OCI-LY3 (cell line): Measurements from ENCODE around the gene ANKRD13A.

Experiments
- H2AFZ ChIP-seq: fragments of 200-600, 300-600 bp; shearing (Covaris generic); 2 replicates; pipeline ENCODE4 v1.6.0; 2014; ENCODE audit warnings: antibody characterized with exemption, low read depth, low read length
- H3K27ac ChIP-seq: fragments of 200-600, 300-600 bp; sonication (generic); 2 replicates; pipeline ENCODE4 v1.5.1; 2014; ENCODE audit warnings: mild to moderate bottlenecking, low read length, moderate library complexity, mixed read lengths
- H3K27me3 ChIP-seq: fragments of 200-600, 300-600 bp; sonication (generic); 2 replicates; pipeline ENCODE4 v1.6.1; 2014; ENCODE audit warnings: low read depth, low read length, mixed read lengths
- H3K36me3 ChIP-seq: fragments of 200-600, 300-600 bp; sonication (generic); replicated peaks from 2 replicates; pipeline ENCODE3; 2014; ENCODE audit warnings: low read depth, low read length, mixed read lengths
- H3K4me1 ChIP-seq: fragments of 300-600, 200-600 bp; sonication (generic); 2 replicates; pipeline ENCODE4 v1.6.1; 2014; ENCODE audit warnings: low read length, mixed read lengths
- H3K4me2 ChIP-seq: fragments of 200-600, 300-600 bp; sonication (generic); 2 replicates; pipeline ENCODE4 v1.6.1; 2014; ENCODE audit warnings: low read length, mixed read lengths
- H3K4me3 ChIP-seq: fragments of 300-600, 200-600 bp; sonication (generic); 2 replicates; pipeline ENCODE4 v1.5.1; 2014; ENCODE audit warnings: antibody characterized with exemption, mild to moderate bottlenecking, low read length, moderate library complexity
- H3K79me2 ChIP-seq: fragments of 300-600, 200-600 bp; shearing (Covaris generic); 2 replicates; pipeline ENCODE4 v1.6.1; 2014; ENCODE audit warnings: mild to moderate bottlenecking, low read length, mixed read lengths
- H3K9ac ChIP-seq: fragments of 300-600, 200-600 bp; shearing (Covaris generic); 2 replicates; pipeline ENCODE4 v1.6.0; 2014; ENCODE audit warnings: mild to moderate bottlenecking, low read length, moderate library complexity
- H3K9me3 ChIP-seq: fragments of 200-600, 300-600 bp; shearing (Covaris generic); 2 replicates; pipeline ENCODE4 v1.6.1; 2014; ENCODE audit warnings: low read length, mixed read lengths; ENCODE audit not compliant: insufficient read depth
- H4K20me1 ChIP-seq: fragments of 200-600, 300-600 bp; sonication (generic); 2 replicates; pipeline ENCODE4 v1.6.1; 2016; ENCODE audit warnings: low read length, mixed read lengths; ENCODE audit not compliant: insufficient read depth
- CTCF ChIP-seq: fragments of 200-600, 300-600 bp; sonication (generic); IDR thresholded peaks from 2 replicates; pipeline ENCODE4 v1.5.1; 2014; ENCODE audit warnings: antibody characterized with exemption, low read length, low read depth
- EZH2phosphoT487 ChIP-seq: fragments of 200-600 bp; shearing (Covaris generic); IDR thresholded peaks from 2 replicates; pipeline ENCODE4 v1.6.1; 2018; ENCODE audit warnings: antibody characterized with exemption, mixed run types, low read depth

ANKRD13A gene

GRCh38 chr12:110033888-110034287, 34.7 kb downstream of the ANKRD13A start:
- no peak for TF ChIP-seq EZH2phosphoT487
- no peak for TF ChIP-seq CTCF
- Histone ChIP-seq H3K27ac (no peak overlapping the region), H3K4me1 (peaks cover 6% of the 10 kb centered on the region; the same call in 1 of the 2 replicates), H3K27me3 (no peaks in the 10 kb centered on the region), H4K20me1 (peaks cover 14% of the 10 kb centered on the region), H3K79me2 (peaks cover 31% of the 10 kb centered on the region), H3K36me3 (peaks cover 78% of the 10 kb centered on the region), H3K4me3 (no peak overlapping the region), H3K9me3 (no peaks in the 10 kb centered on the region), H3K4me2 (no peak overlapping the region), H3K9ac (no peak overlapping the region), H2AFZ (no peak overlapping the region)

- Histone ChIP-seq H3K4me3 (no peak overlapping the region), H3K27ac (no peak overlapping the region), H3K36me3 (peaks cover 80% of the 10 kb centered on the region), H3K9me3 (no peaks in the 10 kb centered on the region), H4K20me1 (peaks cover 14% of the 10 kb centered on the region), H3K4me2 (no peak overlapping the region), H2AFZ (no peak overlapping the region), H3K27me3 (no peaks in the 10 kb centered on the region), H3K9ac (no peak overlapping the region), H3K4me1 (peaks cover 6% of the 10 kb centered on the region; the same call in 1 of the 2 replicates), H3K79me2 (peaks cover 27% of the 10 kb centered on the region)
- no peak for TF ChIP-seq EZH2phosphoT487
- TF ChIP-seq CTCF: no peak
Measured at GRCh38 chr12:110035534-110036104, 36.4 kb downstream of the ANKRD13A start.

- H3K9me3 ChIP-seq: no peaks in the 10 kb centered on the region
- no peak overlapping the region for H3K4me3 ChIP-seq
- peaks cover 6% of the 10 kb centered on the region; the same call in 1 of the 2 replicates for H3K4me1 ChIP-seq
- no peak overlapping the region for H3K4me2 ChIP-seq
- H3K27me3 ChIP-seq: no peaks in the 10 kb centered on the region
- H3K36me3 ChIP-seq: peaks cover 81% of the 10 kb centered on the region
- H3K9ac ChIP-seq: no peak overlapping the region
- H3K27ac ChIP-seq: no peak overlapping the region
- peaks cover 14% of the 10 kb centered on the region for H4K20me1 ChIP-seq
- no peak overlapping the region for H2AFZ ChIP-seq
- TF ChIP-seq CTCF: no peak
- no peak for TF ChIP-seq EZH2phosphoT487
- peaks cover 36% of the 10 kb centered on the region for H3K79me2 ChIP-seq
Measured at GRCh38 chr12:110037315-110037714, 38.1 kb downstream of the ANKRD13A start.

GRCh38 chr12:110038741-110039084, 39.5 kb downstream of the ANKRD13A start:
- Histone ChIP-seq H2AFZ (no peak overlapping the region), H3K27me3 (no peaks in the 10 kb centered on the region), H3K9ac (no peak overlapping the region), H3K79me2 (peaks cover 37% of the 10 kb centered on the region), H3K4me3 (no peak overlapping the region), H3K4me1 (peaks cover 12% of the 10 kb centered on the region), H3K4me2 (no peak overlapping the region), H3K27ac (no peak overlapping the region), H3K36me3 (peaks cover 76% of the 10 kb centered on the region), H3K9me3 (no peaks in the 10 kb centered on the region), H4K20me1 (peaks cover 13% of the 10 kb centered on the region)
- TF ChIP-seq CTCF (no peak), EZH2phosphoT487 (no peak)
